GM12864 (cell line): ENCODE results near the gene CCL28.

ENCODE experiments used
- DNase-seq: peaks from one replicate; pipeline ENCODE4 v3.0.0-alpha.2; 2011; ENCODE audit warnings: low read depth
- H3K4me3 ChIP-seq: 2 replicates; pipeline ENCODE4 v1.5.1; 2011; ENCODE audit warnings: mild to moderate bottlenecking, low read depth, low read length, control low read depth
- CTCF ChIP-seq: IDR thresholded peaks from 2 replicates; pipeline ENCODE4 v1.5.1; 2011; ENCODE audit warnings: low read depth, mild to moderate bottlenecking, moderate library complexity, low read length, control low read depth, inconsistent platforms; ENCODE audit errors: missing control alignments

CCL28 gene

GRCh38 chr5:43348861-43349363, 63.3 kb downstream of the CCL28 start:
- TF ChIP-seq CTCF: no peak
- H3K4me3 ChIP-seq: no peak overlapping the region
- no peak for DNase-seq

- no peak for TF ChIP-seq CTCF
- no peak for DNase-seq
- no peak overlapping the region for H3K4me3 ChIP-seq
Measured at GRCh38 chr5:43348207-43348606, 64.0 kb downstream of the CCL28 start.

GRCh38 chr5:43338862-43339261, 73.3 kb downstream of the CCL28 start:
- TF ChIP-seq CTCF: no peak
- H3K4me3 ChIP-seq: no peak overlapping the region
- DNase-seq: no peak

- DNase-seq: no peak
- TF ChIP-seq CTCF: no peak
- no peak overlapping the region for H3K4me3 ChIP-seq
Measured at GRCh38 chr5:43336159-43336558, 76.0 kb downstream of the CCL28 start.

- no peak for DNase-seq
- no peak for TF ChIP-seq CTCF
- H3K4me3 ChIP-seq: no peak overlapping the region
Measured at GRCh38 chr5:43335681-43336080, 76.5 kb downstream of the CCL28 start.

- no peak for TF ChIP-seq CTCF
- DNase-seq: no peak
- no peak overlapping the region for H3K4me3 ChIP-seq
Measured at GRCh38 chr5:43332401-43332800, 79.8 kb downstream of the CCL28 start.
